PC-9 (cell line): Measurements from ENCODE around the gene VSTM2L. TPM values are rescaled to one million over a fixed set of nuclear protein-coding genes. Genes with fewer than 3 reads are reported as not detected.

Experiments used
- BruUV-seq: library from RNA; stranded (reverse); fragments of 400-500 nt; replicated peaks from 2 replicates; lab custom pipeline; 2021; lab: Mats Ljungman, UMichigan
- CTCF ChIA-PET: fragments of 300-600 bp; sonication (Branson Sonifier 250); formaldehyde crosslinking; loops from one replicate; lab custom pipeline; 2022; ENCODE audit warnings: antibody characterized with exemption; lab: Charles Lee
- POLR2A ChIA-PET: fragments of 300-600 bp; sonication (Branson Sonifier 250); formaldehyde crosslinking; loops from one replicate; lab custom pipeline; 2022; ENCODE audit warnings: antibody characterized with exemption; ENCODE audit not compliant: unreplicated experiment; lab: Charles Lee
- DNase-seq, 2 experiments: peaks; one replicate each; pipeline versions ENCODE4 v3.0.0 to v3.0.0-alpha.2; 2015 to 2022; ENCODE audit warnings: mixed read lengths in 1 of 2
- H2AFZ ChIP-seq: fragments of 200-600 bp; sonication (generic); 2 replicates; pipeline ENCODE4 v1.8.1; 2017; ENCODE audit warnings: antibody characterized with exemption
- H3F3A ChIP-seq: fragments of 200-600 bp; sonication (generic); 2 replicates; pipeline ENCODE4 v1.8.1; 2017; ENCODE audit warnings: antibody characterized with exemption, mild to moderate bottlenecking, low read depth; ENCODE audit not compliant: insufficient read depth
- H3K27ac ChIP-seq: fragments of 200-600 bp; sonication (generic); 2 replicates; pipeline ENCODE4 v1.6.1; 2016; ENCODE audit warnings: mixed run types
- H3K27me3 ChIP-seq: fragments of 200-600 bp; sonication (generic); 2 replicates; pipeline ENCODE4 v1.6.1; 2016; ENCODE audit warnings: low read depth, mixed run types; ENCODE audit not compliant: insufficient read depth
- H3K36me3 ChIP-seq: fragments of 200-600 bp; sonication (generic); 2 replicates; pipeline ENCODE4 v1.6.1; 2016; ENCODE audit warnings: low read depth, mixed run types
- H3K4me1 ChIP-seq: fragments of 200-600 bp; sonication (generic); replicated peaks from 2 replicates; pipeline ENCODE4 v1.6.1; 2016; ENCODE audit warnings: mixed run types; ENCODE audit not compliant: insufficient read depth
- H3K4me2 ChIP-seq: fragments of 200-600 bp; sonication (generic); 2 replicates; pipeline ENCODE4 v1.6.1; 2017; ENCODE audit warnings: mixed run types
- H3K4me3 ChIP-seq: fragments of 200-600 bp; sonication (generic); 2 replicates; pipeline ENCODE4 v1.6.1; 2016; ENCODE audit warnings: mixed run types
- H3K79me2 ChIP-seq: fragments of 200-600 bp; sonication (generic); 2 replicates; pipeline ENCODE4 v1.6.1; 2017; ENCODE audit warnings: low read depth, mixed run types
- H3K9me2 ChIP-seq: fragments of 200-600 bp; sonication (generic); 2 replicates; pipeline ENCODE4 v1.8.1; 2017; ENCODE audit warnings: mild to moderate bottlenecking; ENCODE audit not compliant: insufficient read depth
- H3K9me3 ChIP-seq: fragments of 200-600 bp; sonication (generic); 2 replicates; pipeline ENCODE4 v1.8.1; 2016; ENCODE audit warnings: low read depth; ENCODE audit not compliant: insufficient read depth
- H4K20me1 ChIP-seq: fragments of 200-600 bp; sonication (generic); 2 replicates; pipeline ENCODE4 v1.8.1; 2017; ENCODE audit not compliant: insufficient read depth
- EZH2 ChIP-seq: fragments of 200-600 bp; sonication (generic); IDR thresholded peaks from 2 replicates; pipeline ENCODE4 v1.8.0; 2017; ENCODE audit warnings: antibody characterized with exemption, low read depth
- intact Hi-C: fragments of 100-400 bp; cut with micrococcal nuclease; formaldehyde crosslinking; loops from one replicate; pipeline ENCODE4 v1.10.0; 2022; ENCODE audit not compliant: unreplicated experiment
- total RNA-seq: library from RNA; stranded (reverse); gene quantifications from 2 replicates; pipeline ENCODE4 v1.2.3, GENCODE V29; 2021
- TF ChIP-seq, protein P1 (sequence below): fragments of 200-600 bp; sonication (generic); conservative IDR thresholded peaks from 2 replicates; pipeline ENCODE4 v1.6.1; 2017; ENCODE audit warnings: mixed run types, antibody characterized with exemption, mild to moderate bottlenecking, moderate library complexity

The VSTM2L gene
- total RNA-seq, 1 experiment from 2014 or later: 1.4 TPM

DNA sequence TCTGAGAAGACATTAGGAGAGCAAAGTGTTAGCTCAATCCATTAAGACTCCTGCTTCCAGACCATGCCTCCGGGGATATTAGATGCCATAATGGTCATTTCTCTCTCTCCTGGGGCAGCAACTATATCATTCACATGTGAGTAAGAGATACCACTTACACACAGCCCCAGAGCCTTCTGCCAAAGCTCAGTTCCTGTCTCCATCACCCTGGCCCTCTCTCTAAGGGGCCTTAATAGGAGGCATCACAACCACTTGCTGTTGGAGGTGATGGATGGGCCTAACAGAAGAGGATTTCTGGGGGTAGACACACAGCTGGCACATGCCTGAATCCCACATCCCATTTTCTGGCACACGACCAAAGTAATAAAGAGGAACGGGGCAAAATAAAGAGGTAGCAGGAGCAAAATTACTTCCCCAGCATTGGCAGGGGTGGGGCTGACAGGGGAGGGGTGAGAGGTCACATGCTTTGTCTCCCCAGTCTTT, 34.0 kb upstream of the VSTM2L start:
- CTCF ChIA-PET: no interaction called here
- Histone ChIP-seq H3K79me2 (no peaks in the 10 kb centered on the region), H3K9me2 (no peaks in the 10 kb centered on the region), H4K20me1 (no peaks in the 10 kb centered on the region; the same call in 1 of the 2 replicates), H3K9me3 (no peaks in the 10 kb centered on the region), H3F3A (no peaks in the 10 kb centered on the region), H3K4me2 (no peak overlapping the region), H3K27ac (no peak overlapping the region), H2AFZ (no peak overlapping the region), H3K4me3 (no peak overlapping the region), H3K4me1 (no peaks in the 10 kb centered on the region), H3K36me3 (no peaks in the 10 kb centered on the region), H3K27me3 (no peaks in the 10 kb centered on the region)
- TF ChIP-seq, protein P1, sequence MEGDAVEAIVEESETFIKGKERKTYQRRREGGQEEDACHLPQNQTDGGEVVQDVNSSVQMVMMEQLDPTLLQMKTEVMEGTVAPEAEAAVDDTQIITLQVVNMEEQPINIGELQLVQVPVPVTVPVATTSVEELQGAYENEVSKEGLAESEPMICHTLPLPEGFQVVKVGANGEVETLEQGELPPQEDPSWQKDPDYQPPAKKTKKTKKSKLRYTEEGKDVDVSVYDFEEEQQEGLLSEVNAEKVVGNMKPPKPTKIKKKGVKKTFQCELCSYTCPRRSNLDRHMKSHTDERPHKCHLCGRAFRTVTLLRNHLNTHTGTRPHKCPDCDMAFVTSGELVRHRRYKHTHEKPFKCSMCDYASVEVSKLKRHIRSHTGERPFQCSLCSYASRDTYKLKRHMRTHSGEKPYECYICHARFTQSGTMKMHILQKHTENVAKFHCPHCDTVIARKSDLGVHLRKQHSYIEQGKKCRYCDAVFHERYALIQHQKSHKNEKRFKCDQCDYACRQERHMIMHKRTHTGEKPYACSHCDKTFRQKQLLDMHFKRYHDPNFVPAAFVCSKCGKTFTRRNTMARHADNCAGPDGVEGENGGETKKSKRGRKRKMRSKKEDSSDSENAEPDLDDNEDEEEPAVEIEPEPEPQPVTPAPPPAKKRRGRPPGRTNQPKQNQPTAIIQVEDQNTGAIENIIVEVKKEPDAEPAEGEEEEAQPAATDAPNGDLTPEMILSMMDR: no peak
- no peak for TF ChIP-seq EZH2
- BruUV-seq: no TSS peak
- POLR2A ChIA-PET: no interaction called here
- intact Hi-C loops: no loop called here
- DNase-seq: no peak

DNA sequence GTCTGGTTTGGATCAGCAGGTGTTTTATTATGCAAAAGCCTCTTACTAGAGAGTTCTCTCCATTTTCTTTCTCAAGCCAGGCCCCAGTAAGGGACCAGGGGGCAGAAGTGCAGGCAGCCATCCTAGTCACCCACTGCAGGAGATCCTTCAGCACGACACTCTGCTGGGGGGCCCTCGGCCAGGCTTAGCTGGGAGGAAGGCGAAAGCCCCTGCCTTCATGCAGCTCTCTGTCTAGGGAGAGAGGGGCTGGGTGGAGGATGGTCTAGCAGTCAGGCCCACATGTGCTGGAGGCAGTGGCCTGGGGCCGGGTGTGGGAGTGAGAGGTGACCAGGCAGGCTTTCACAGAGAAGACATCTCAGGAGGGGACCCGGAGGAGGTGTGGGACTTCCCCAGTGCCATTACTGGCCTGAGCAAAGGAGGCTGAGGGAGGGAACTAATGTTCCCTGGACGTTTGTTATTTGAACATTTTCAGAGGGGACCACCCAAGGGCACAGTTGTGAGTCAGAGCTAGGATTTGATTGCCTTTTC, 33.5 kb upstream of the VSTM2L start:
- DNase-seq: no peak
- TF ChIP-seq, protein P1: no peak
- TF ChIP-seq EZH2: no peak
- BruUV-seq: no TSS peak
- no peak overlapping the region for H2AFZ ChIP-seq
- H3K27ac ChIP-seq: no peak overlapping the region
- H3F3A ChIP-seq: no peaks in the 10 kb centered on the region
- H3K9me2 ChIP-seq: no peaks in the 10 kb centered on the region
- H4K20me1 ChIP-seq: no peaks in the 10 kb centered on the region; the same call in 1 of the 2 replicates
- intact Hi-C loops: no loop called here
- H3K4me1 ChIP-seq: no peaks in the 10 kb centered on the region
- H3K36me3 ChIP-seq: no peaks in the 10 kb centered on the region
- no peaks in the 10 kb centered on the region for H3K9me3 ChIP-seq
- POLR2A ChIA-PET: no interaction called here
- no peak overlapping the region for H3K4me3 ChIP-seq
- no peaks in the 10 kb centered on the region for H3K27me3 ChIP-seq
- no peak overlapping the region for H3K4me2 ChIP-seq
- H3K79me2 ChIP-seq: no peaks in the 10 kb centered on the region
- CTCF ChIA-PET: no interaction called here

DNA sequence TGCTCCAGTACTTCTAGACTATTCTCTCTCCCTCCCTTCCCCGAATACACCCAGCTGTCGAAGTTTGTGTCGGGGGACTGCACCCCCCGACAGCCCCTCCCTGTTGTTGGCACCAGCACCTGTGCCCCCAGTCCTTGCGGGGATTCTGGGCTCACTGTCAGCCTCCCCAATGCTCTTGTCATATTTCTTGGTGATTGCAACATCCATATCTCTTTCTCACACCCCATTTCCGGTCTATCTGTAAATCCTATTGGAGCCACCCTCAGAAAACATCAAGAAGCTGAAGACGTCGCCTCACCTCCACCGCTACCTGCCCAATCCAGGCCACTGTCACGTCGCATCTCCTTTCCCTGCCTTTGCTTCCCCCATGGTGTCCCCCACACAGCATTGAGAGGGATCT, 32.6 kb upstream of the VSTM2L start:
- Histone ChIP-seq H3K36me3 (no peaks in the 10 kb centered on the region), H3K27me3 (no peaks in the 10 kb centered on the region), H3K9me2 (no peaks in the 10 kb centered on the region), H3K9me3 (no peaks in the 10 kb centered on the region), H3K4me2 (no peak overlapping the region), H2AFZ (no peak overlapping the region), H4K20me1 (no peaks in the 10 kb centered on the region; the same call in 1 of the 2 replicates), H3F3A (no peaks in the 10 kb centered on the region), H3K79me2 (no peaks in the 10 kb centered on the region), H3K4me1 (no peaks in the 10 kb centered on the region), H3K27ac (no peak overlapping the region), H3K4me3 (no peak overlapping the region)
- no peak for DNase-seq
- TF ChIP-seq EZH2: no peak
- TF ChIP-seq, protein P1: no peak
- CTCF ChIA-PET: no interaction called here
- intact Hi-C loops: no loop called here
- no TSS peak for BruUV-seq
- POLR2A ChIA-PET: no interaction called here
